Measurements from ENCODE around the gene METTL17.
A peak's percentile ranks its signal among the peaks of the same experiment; 100 is the strongest.
"Not testable (repeated sequence)": the region's sequence is repeated elsewhere in the genome, so short reads cannot be mapped to it uniquely, and the experiment has no call there.

METTL17 gene

GRCh38 chr14:20997115-20997514, 7.3 kb downstream of the METTL17 start:
- no peak for DNase-seq

DNA sequence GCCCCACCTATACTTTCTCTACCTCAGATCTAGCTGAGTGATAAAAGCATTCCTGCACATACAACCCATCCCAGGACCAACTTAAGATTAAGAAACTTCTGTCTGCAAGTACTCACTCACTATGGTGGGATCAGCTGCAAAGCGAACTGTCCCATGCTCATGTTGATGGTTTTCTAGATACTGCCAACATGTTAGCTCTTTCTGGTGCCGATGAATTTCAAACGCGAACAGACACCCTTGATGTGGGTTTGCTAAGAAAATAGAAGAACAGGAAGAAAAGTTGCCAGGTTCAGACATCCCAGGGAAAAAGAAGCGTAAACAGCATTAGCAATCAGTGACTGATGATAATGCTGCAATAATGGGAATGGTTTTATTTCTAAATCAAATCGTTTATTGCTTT, 7.8 kb downstream of the METTL17 start:
- DNase-seq: no peak

GRCh38 chr14:20998139-20998538, 8.4 kb downstream of the METTL17 start:
- DNase-seq: no peak

DNA sequence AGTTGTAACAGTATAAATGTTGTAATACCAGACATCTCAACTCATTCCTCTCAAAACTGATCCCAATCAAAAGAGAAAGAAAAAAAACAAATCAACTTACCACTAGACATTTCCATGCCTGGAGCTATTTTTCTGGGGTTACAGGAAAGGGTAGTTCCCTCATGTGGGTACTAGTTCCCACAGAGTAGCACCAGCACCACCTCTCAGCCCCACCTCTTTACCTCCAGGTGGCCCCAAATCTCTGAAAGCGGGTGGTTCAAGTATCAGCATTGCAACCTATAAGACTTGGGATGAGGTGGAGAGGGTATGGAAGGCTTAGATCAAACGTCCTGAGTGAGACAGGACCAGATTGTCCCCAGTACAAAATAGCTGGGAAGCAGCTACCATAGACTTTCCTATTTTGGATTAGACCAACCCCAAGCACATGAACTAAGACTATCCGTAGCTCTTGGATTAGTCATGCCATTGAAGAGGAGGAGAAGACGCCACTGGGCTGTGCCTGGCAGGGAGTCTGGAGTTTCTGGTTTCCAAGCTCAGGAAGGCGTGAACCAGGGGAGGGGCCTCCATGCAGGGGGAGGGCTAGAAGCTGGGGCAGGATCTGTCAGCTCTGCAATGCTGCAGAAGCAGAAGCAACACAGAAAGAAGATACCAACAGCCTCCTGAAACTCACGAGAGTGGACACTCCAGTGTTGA, 9.0 kb downstream of the METTL17 start, which contains the start of gene SLC39A2:
TSS of gene SLC39A2 (plus strand) at position 620 of the 693 bp plus-strand sequence. CDS start 154 bp downstream, outside the sequence.
- DNase-seq: no peak

- DNase-seq: no peak
Measured at GRCh38 chr14:20999591-20999990, 9.8 kb downstream of the METTL17 start.

DNA sequence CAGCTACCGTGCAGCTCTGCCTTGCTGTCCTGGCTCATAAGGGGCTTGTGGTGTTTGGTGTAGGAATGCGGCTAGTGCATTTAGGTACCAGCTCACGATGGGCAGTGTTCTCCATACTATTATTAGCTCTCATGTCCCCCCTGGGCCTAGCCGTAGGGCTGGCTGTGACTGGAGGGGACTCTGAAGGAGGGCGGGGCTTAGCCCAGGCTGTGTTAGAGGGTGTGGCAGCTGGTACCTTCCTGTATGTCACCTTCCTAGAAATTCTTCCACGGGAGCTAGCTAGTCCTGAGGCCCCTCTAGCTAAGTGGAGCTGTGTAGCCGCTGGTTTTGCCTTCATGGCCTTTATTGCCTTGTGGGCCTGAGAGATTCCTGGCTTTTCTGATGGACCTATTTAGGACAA, 11.4 kb downstream of the METTL17 start:
- no peak for DNase-seq

DNA sequence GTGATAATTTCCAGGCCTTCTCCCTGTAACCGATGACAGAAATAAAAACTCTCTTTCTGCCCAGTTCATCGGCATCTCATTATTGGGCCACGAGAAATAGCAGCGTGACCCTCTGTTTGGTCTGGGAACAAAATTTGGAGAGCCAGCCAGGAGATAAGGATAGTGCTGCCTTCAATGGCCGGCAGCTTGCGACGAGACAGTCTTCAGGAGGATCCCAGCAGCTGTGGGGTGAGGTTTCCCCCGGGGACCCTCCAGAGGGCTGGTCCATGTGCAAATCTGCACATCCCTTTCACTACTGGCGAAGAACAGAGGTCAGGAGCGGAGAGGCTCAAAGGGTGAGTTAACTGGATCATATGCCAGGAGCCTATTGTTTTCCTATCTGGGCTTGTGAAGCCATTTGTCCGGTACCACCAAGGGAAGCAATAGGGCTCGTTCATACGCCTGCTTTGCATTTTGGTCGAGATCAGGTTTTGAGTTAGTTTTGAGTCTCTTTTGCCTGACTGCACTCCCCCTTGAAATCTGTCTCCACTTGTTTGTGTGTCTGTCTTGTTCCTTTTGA, 14.1 kb downstream of the METTL17 start:
- DNase-seq: no peak

- DNase-seq: not testable (repeated sequence)
Measured at GRCh38 chr14:21009721-21010120, 19.9 kb downstream of the METTL17 start.

- DNase-seq: no peak
Measured at GRCh38 chr14:21011136-21011535, 21.4 kb downstream of the METTL17 start.

- DNase-seq: peak; percentile 76
Measured at GRCh38 chr14:21014761-21015190, 25.0 kb downstream of the METTL17 start.

DNA sequence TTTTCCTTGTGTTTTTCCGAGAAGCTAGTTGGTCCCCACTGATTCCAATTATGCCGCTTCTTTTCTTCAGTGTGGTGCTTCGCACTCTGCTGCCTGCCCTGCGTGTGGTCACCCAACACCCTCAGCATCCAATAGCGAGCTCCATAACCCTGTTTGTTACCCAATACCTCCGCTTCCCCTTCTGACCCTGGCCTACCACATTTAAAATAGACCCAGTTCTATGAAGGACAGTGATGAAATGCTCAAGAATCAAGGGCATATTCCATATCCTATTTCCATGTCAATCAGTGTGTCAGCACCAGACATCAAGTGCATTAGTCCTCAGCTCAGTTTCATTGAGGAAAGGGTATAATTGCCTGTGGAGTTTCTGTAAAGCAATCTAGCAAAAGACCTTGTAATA, 25.5 kb downstream of the METTL17 start:
- no peak for DNase-seq

DNA sequence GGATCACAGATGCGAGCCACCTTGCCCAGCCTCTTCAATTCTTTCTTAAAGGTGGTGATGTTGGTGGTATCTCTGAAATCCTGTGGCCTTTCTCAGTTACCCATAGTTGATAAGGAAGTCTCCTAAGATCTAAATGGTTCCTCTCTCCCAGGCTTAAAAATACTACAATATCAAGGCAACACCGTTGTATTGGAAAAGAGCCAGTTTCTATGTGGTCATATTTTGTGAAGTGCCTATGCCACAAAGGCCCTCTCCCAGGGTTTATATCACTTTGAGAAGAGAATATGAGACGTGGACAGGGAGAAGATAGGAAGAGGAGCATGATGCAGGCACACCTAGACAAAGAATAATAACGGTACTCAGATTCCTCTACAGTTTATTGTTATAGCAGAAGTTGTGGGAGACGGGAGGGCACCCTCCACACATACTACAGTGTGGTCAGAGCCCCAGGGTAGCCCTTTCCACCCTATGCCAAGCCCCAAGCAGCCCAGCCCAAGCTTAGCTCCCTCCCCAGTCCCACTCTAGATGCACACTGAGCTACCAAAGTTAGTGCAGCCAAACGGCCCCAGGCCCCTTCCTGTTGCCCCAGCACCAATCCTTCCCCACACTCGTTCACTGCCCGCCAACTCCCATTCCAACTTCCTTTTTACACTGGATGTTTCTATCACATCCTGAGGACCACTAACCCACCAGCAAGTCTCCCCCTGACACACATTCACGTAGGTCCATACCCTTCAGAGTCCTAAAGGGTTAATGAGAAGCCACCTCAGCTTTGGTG, 26.8 kb downstream of the METTL17 start:
- DNase-seq: no peak

DNA sequence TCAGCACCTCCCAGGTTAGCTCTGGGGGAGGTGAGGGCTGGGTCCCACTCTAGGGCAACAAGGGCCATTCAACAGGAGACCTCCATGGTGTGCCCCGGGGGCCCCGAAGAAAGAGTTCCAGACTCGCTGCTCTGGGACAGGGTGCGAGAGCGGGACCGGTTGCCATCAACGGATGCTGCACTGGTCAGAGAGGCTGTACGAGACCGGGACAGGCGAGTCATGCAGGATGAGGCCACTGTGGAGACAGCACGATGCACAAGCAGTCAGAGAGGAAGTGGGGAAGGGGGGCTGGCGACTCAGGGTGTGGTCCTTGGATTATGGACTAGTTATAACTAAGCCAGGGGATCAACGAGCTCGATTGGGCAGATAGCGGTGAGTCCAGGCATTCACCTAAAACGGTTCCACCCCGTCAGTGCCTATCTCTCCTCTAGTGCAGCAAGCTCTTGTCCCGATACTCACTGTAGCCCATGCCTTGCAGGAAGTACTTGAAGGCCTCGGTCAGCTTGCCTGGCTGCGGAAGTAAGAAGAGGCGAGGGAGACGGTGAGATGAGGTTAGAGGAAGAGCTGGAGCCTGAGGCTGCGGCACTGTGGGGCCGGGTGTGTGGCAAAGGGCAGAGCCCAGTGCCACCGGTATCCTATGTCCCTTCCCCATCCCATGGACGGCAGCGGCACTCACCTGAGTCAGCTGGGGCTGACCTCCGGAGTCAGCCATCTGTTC, 27.9 kb downstream of the METTL17 start:
- DNase-seq: no peak

- DNase-seq: no peak
Measured at GRCh38 chr14:21018286-21018685, 28.5 kb downstream of the METTL17 start.

DNA sequence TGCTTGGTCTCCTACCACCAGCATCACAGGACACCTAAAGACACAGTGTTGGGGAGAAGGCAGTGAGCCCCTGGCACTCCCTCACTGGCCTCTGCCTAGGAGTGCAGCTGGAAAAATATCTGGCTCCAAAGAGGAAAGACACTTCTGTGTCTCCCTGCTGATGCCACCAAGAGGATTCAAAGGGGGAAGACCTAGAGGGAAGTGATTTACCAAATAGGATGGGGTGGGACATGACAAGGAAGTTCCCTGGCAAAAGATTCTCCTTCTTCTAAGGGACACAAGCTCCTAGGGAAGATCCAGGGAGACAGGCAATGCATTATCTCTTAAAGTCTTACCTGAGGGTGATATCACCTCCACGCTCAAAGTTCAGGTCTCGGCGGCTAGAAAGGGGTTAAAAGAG, 29.0 kb downstream of the METTL17 start:
- no peak for DNase-seq

- DNase-seq: no peak
Measured at GRCh38 chr14:21019366-21019765, 29.6 kb downstream of the METTL17 start.

DNA sequence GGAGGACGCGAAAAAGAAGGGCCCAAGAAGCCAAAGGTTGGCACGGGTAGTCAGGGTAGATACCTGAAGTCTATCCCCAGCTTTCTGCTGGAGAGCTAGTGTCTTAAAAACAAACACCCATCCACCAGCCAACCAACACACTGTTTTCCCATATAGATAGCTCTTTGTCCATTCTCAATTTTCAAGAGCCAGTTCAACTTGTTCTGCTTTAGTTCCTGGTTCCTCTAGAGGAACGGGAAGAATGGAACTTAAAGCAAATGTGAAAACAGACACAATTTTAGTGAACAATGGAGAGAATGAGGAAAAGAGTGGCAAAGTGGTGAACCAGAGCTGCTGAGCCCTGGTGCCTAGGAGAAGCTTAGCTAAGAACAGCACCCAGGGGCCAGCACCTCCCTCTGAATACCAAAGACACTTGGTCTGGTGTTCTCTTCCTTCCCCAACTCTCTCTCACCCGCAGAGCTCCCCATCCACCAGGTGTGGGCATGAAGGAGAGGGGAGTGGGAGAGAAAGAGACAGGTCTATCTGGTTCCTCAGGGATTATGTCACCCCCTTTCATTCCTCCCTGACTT, 31.3 kb downstream of the METTL17 start:
- DNase-seq: no peak

DNA sequence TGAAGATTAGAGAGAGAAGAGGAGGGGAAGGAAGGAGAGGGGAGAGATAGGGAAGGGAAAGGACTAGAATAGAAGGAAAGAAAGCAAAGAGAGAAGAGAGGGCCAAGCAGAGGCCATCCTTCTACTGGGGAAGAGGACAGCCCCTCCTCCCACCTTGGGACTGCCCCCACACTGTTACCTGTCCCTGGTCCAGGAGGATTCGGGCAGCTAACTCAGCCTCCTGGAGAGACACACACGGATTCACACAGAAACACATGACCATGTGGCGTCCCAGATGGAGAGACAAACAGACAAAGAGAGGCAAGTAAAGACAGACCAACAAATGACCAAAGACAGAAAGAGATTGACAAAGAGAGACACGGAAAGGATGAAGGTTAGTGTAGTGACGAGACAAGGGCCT, 32.9 kb downstream of the METTL17 start:
- no peak for DNase-seq

GRCh38 chr14:21023174-21023573, 33.4 kb downstream of the METTL17 start:
- DNase-seq: no peak

DNA sequence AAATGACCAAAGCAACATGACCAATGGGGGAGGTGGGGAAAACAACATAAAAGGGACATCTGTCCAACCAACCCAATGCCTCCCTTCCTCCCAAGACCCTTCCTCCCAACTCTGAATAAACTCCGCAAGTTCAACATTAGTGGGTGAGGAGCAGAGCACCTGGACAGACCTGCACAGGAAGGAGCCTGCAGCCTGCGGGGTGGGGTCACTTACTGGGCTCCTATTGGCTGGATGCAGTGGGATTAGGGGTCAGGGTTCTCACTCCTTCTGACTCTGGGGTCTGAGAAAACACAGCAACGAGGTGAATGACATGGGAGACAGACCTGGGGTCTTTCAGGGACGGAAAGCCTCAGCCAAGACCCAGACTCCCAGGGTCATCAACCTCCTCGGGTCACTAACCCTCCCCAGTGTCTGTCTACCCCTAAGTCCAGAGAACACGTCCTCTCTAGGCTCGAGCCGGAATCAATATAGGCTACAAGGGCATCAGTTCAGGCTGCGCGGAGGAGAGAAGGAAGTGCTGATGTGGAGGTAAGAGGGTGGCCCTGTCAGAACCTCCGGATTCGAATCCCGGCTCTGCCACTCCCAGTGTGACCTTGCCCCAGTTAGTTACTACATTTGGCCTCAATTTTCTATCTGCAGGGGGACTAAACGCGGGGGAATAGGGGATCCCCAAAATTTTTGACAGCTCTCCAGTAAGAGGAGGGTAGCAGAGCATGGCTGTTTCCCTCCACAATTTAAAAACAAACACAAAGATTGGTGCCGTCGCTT, 34.2 kb downstream of the METTL17 start:
- DNase-seq: no peak

- DNase-seq: peak; percentile 38
Measured at GRCh38 chr14:21024585-21025370, 35.0 kb downstream of the METTL17 start, which contains the start of gene NDRG2. TSS of gene NDRG2 (minus strand) at chr14:21025061. CDS start at chr14:21023315, 1,746 bp downstream.
